Caki2 (cell line): ENCODE measurements around the gene PAQR5. TPM values are rescaled to one million over a fixed set of nuclear protein-coding genes. Genes with fewer than 3 reads are reported as not detected.
"Not testable (repeated sequence)": the region's sequence is repeated elsewhere in the genome, so short reads cannot be mapped to it uniquely, and the experiment has no call there.

Experiments used
- DNase-seq: peaks from one replicate; pipeline ENCODE4 v3.0.0-alpha.2; 2015; ENCODE audit warnings: low read depth
- in situ Hi-C: cut with HindIII; loops from 2 replicates; pipeline ENCODE4 v1.10.0; 2016; ENCODE audit warnings: low sequenced_read_pairs, low pct_unique_long_range_greater_than_20kb, mixed read lengths
- total RNA-seq: library from RNA; depleted of rRNA; stranded (reverse); fragments of >200 nt; shearing (Covaris generic); gene quantifications from 2 replicates; pipeline ENCODE4 v1.2.3, GENCODE V29; 2014; ENCODE audit warnings: low replicate concordance

The PAQR5 gene
- total RNA-seq, 1 experiment from 2014 or later: 50.0 TPM

- in situ Hi-C loops: no loop called here
- DNase-seq: no peak
These were observed 78.7 kb downstream of the PAQR5 start for GRCh38 chr15:69377216-69377970.

GRCh38 chr15:69380100-69380725 lies 81.5 kb downstream of the PAQR5 start:
- in situ Hi-C loops: no loop called here
- DNase-seq: no peak

GRCh38 chr15:69380726-69381105 lies 82.0 kb downstream of the PAQR5 start:
- DNase-seq: no peak
- in situ Hi-C loops: no loop called here

- DNase-seq, in situ Hi-C loops: not testable (repeated sequence)
These were observed 83.5 kb downstream of the PAQR5 start for GRCh38 chr15:69382176-69382575.

- DNase-seq, in situ Hi-C loops: not testable (repeated sequence)
These were observed 85.4 kb downstream of the PAQR5 start for GRCh38 chr15:69384066-69384465.

- in situ Hi-C loops: no loop called here
- no peak for DNase-seq
These were observed 86.2 kb downstream of the PAQR5 start for GRCh38 chr15:69384626-69385598.

- in situ Hi-C loops: no loop called here
These were observed 87.1 kb downstream of the PAQR5 start for GRCh38 chr15:69385831-69386230.

GRCh38 chr15:69386284-69386683 lies 87.6 kb downstream of the PAQR5 start:
- DNase-seq: no peak
- in situ Hi-C loops: no loop called here

More at GRCh38 chr15:69385831-69386230, 87.1 kb downstream of the PAQR5 start:
- no peak for DNase-seq

- in situ Hi-C loops: no loop called here
- DNase-seq: peak; percentile 36
These were observed 89.6 kb downstream of the PAQR5 start for GRCh38 chr15:69388260-69388705.

- in situ Hi-C loops: no loop called here
- DNase-seq: no peak
These were observed 90.7 kb downstream of the PAQR5 start for GRCh38 chr15:69389426-69389825.

GRCh38 chr15:69390575-69390974 lies 91.9 kb downstream of the PAQR5 start:
- in situ Hi-C loops: no loop called here
- DNase-seq: peak; percentile 86

- in situ Hi-C loops: no loop called here
- no peak for DNase-seq
These were observed 92.5 kb downstream of the PAQR5 start for GRCh38 chr15:69391046-69391757.

- in situ Hi-C loops: no loop called here
- peak; percentile 40 for DNase-seq
These were observed 93.6 kb downstream of the PAQR5 start for GRCh38 chr15:69392352-69392751.

GRCh38 chr15:69393831-69394491 lies 95.2 kb downstream of the PAQR5 start:
- peak; percentile 97 for DNase-seq

GRCh38 chr15:69394556-69395282 lies 96.0 kb downstream of the PAQR5 start:
- in situ Hi-C loops: no loop called here
- DNase-seq: peak; percentile 78

More at GRCh38 chr15:69393831-69394491, 95.2 kb downstream of the PAQR5 start:
- in situ Hi-C loops: no loop called here

- no peak for DNase-seq
- in situ Hi-C loops: no loop called here
These were observed 96.7 kb downstream of the PAQR5 start for GRCh38 chr15:69395460-69395859.

- DNase-seq: no peak
- in situ Hi-C loops: no loop called here
These were observed 97.3 kb downstream of the PAQR5 start for GRCh38 chr15:69395991-69396390.
